Measurements from ENCODE around the gene BABAM2. TPM values are rescaled to one million over a fixed set of nuclear protein-coding genes. Genes with fewer than 3 reads are reported as not detected.

BABAM2 gene
- total and polyA plus RNA-seq, 9 of the 15 experiments (the other 6 are each of a cell fraction or from before 2014, with no cell fraction given) = 10.9 to 37.4 (median 25.6) TPM

GRCh38 chr2:28347193-28347592, 456.7 kb downstream of the BABAM2 start (continued):
- TF ChIP-seq COPS2 (conservative IDR thresholded peaks at IDR 0.05) (no peak), ZBTB8A (IDR thresholded peaks at IDR 0.05; ENCODE audit: partially characterized antibody) (no peak), CBFA2T2 (conservative IDR thresholded peaks at IDR 0.05) (no peak), BCOR (IDR thresholded peaks at IDR 0.05) (peak; percentile 94), RBM25 (IDR thresholded peaks at IDR 0.05; ENCODE audit: low read depth, low read length, severe bottlenecking) (peak; percentile 90), GABPB2 (CRISPR knock-in tag; conservative IDR thresholded peaks at IDR 0.05) (no peak), ZNF785 (CRISPR knock-in tag; IDR thresholded peaks at IDR 0.05) (no peak), SRF (CRISPR knock-in tag; IDR thresholded peaks at IDR 0.05) (no peak), ARID3A (IDR thresholded peaks at IDR 0.05; ENCODE audit: borderline replicate concordance, low read depth, low read length) (no peak), SRSF1 (IDR thresholded peaks at IDR 0.05; ENCODE audit: low read depth, low read length) (no peak), ZNF253 (CRISPR knock-in tag; conservative IDR thresholded peaks at IDR 0.05) (no peak), TAF7 (tag; IDR thresholded peaks at IDR 0.05) (no peak)

GRCh38 chr2:28347596-28347995, 457.1 kb downstream of the BABAM2 start:
- POLR2A ChIA-PET = no interaction called here

More at GRCh38 chr2:28347596-28347995, 457.1 kb downstream of the BABAM2 start:
- CTCF ChIA-PET (ENCODE audit: low intra/inter-chr PET ratio) = no interaction called here
- in situ Hi-C loops (cut with MboI) = no loop called here
- DNase-seq (ENCODE audit: extremely low read depth in 1 of 4, low spot score in 3 of 4) (no peak), FAIRE-seq (no peak), ATAC-seq (no peak)
- no peaks in the 10 kb centered on the region for H3K79me2 ChIP-seq (ENCODE audit: control insufficient read depth, insufficient read depth, low read length)
- no peaks in the 10 kb centered on the region for H3K27me3 ChIP-seq (ENCODE audit: control insufficient read depth in 2 of 2, insufficient read depth in 2 of 2, low read length in 2 of 2)
- no TSS peak for BruUV-seq (replicated peaks)
- TF ChIP-seq CHD4 (IDR thresholded peaks at IDR 0.05; ENCODE audit: insufficient read depth, insufficient replicate concordance, low read depth, low read length, poor library complexity, severe bottlenecking) = peak; percentile 12
- peak; percentile 48; the same call in 1 of the 2 replicates for TF ChIP-seq ZNF316 (IDR thresholded peaks at IDR 0.05)
- 0 out of 2 replicates have a peak, but pooled peaks have one; percentile 1 for TF ChIP-seq ADNP (tag; IDR thresholded peaks at IDR 0.05)
- TF ChIP-seq ZNF324 (CRISPR knock-in tag; IDR thresholded peaks at IDR 0.05) = no peak
- no peaks in the 10 kb centered on the region for H4K20me1 ChIP-seq (replicated peaks; ENCODE audit: control insufficient read depth, insufficient read depth, low read length)
- intact Hi-C loops (cut with micrococcal nuclease) = no loop called here
- 0 out of 4 replicates have a peak overlapping the region, but pooled peaks of 1 of the 2 experiments have one; percentile 26 for H3K9ac ChIP-seq (ENCODE audit: insufficient read depth in 1 of 2, low read depth in 2 of 2, low read length in 2 of 2)
- no peaks in the 10 kb centered on the region for H3K9me3 ChIP-seq (replicated peaks; ENCODE audit: control insufficient read depth, insufficient read depth, low read depth, low read length)
- H3K27ac ChIP-seq (ENCODE audit: extremely low read depth, low read depth, low read length) = no peak overlapping the region
- H3K36me3 ChIP-seq (ENCODE audit: control insufficient read depth, insufficient read depth, low read length) = no peaks in the 10 kb centered on the region
- no peak overlapping the region for H3K4me3 ChIP-seq
- WGBS (ENCODE audit: insufficient coverage, low coverage, missing lambda C conversion rate) = 68% methylated on average over 8 of the region's 9 CpGs
- peaks cover 11 to 48% of the 10 kb centered on the region in 2 experiments for H3K4me1 ChIP-seq (replicated peaks in 1 of 2; ENCODE audit: control insufficient read depth in 2 of 2, insufficient read depth in 2 of 2, low read length in 2 of 2)
- H2AFZ ChIP-seq (ENCODE audit: low read depth, low read length) = no peak overlapping the region
- no peak overlapping the region for H3K4me2 ChIP-seq (ENCODE audit: insufficient read depth, low read length)
- no peaks in the 10 kb centered on the region for H3K9me1 ChIP-seq (ENCODE audit: control insufficient read depth, insufficient read depth, low read length)
